SHP77 treated with DMSO at 0.1 percent for 48 hours (cell line): ENCODE measurements around the gene APLP1.
"Not testable (repeated sequence)": the region's sequence is repeated elsewhere in the genome, so short reads cannot be mapped to it uniquely, and the experiment has no call there.

Experiments
- DNase-seq: peaks from one replicate; lab custom pipeline; 2025; lab: John Stamatoyannopoulos, UW

The APLP1 gene

DNA sequence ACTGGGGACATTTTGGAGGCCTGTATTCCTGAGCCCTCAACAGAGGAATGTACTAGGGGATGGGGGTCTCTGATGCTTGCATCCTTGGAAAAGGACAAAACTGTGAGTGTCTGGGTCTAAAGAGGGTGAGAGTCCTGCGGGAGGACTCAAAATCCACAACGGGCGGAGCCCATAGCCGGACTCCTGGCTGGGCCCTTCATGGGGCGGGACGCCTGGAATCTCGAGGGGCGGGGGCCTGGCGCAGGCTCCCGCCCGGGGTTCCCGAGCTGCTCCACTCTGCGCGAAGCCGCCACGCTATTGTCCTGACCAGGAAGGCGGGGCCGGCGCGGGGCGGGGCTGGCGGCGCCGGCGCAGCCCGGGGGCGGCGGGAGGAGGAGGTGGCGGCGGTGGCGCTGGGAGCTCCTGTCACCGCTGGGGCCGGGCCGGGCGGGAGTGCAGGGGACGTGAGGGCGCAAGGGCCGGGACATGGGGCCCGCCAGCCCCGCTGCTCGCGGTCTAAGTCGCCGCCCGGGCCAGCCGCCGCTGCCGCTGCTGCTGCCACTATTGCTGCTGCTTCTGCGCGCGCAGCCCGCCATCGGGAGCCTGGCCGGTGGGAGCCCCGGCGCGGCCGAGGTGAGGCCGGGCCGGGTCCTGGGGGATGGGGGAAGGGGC is at the start of gene APLP1:
TSS of gene APLP1 (plus strand) at position 403 of the 651 bp plus-strand sequence. CDS start at position 466, 63 bp downstream.
- no peak for DNase-seq

DNA sequence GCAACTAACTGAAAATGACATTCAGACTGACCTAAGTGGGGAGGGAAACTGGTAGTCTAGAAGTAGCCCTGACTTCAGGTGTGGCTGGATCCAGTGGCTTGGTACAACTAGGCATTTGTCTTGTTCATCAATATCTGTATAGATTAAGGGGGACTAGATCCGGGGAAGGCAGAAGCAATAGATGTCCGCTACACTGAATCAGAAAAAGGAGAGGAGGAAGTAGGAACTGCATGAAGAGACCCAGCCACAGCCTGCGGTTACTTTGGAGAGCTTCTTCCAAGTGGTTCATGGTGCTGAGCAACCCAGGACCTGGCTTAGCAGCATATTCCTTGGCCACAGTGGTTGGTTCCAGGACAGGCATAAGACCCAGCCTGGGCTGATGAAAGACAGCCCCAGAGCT is 45.8 kb upstream of the APLP1 start:
- DNase-seq: no peak

DNA sequence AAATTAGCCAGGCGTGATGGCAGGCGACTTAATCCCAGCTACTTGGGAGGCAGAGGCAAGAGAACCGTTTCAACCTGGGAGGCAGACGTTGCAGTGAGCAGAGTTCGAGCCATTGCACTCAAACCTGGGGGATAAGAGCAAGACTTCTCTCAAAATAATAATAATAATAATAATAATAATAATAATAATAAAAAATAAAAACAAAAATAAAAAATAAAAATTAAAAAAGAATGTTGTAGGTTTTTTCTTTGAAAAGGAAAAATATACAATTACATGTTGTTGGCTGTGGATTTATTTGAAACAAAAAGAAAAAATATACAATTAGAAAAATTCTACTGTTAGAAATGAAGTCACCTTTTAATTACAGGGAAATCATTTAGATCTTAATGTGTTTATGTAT is 44.2 kb upstream of the APLP1 start:
- no peak for DNase-seq

DNA sequence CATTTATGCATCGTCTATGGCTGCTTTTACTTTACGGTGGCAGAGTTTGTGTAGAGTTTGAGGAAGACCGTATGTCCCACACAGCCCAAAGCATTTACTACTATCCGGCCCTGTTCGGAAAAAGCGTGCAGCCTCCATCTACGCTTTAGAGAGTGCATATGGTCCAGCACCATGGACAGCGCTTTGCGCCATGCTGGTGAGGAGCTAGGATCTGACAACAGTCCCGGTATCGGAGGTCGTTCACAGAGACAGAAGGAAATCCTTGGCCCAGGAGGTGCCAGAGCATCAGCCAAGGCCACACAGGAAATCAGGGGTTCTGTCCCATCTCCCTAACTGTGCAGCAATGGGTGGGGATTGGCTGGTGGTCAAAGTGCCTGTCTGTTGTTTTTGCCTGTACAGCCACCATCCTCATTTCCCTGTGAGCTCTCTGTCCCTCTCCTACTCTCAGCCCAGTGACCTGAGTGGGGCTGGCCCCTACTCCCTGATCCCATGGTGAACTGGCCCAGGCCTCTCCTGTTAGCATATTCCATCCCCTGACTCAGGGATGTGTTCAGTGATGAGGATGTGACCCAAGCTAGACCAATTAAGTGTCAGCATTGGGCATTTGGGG is 39.6 kb upstream of the APLP1 start:
- DNase-seq: no peak

DNA sequence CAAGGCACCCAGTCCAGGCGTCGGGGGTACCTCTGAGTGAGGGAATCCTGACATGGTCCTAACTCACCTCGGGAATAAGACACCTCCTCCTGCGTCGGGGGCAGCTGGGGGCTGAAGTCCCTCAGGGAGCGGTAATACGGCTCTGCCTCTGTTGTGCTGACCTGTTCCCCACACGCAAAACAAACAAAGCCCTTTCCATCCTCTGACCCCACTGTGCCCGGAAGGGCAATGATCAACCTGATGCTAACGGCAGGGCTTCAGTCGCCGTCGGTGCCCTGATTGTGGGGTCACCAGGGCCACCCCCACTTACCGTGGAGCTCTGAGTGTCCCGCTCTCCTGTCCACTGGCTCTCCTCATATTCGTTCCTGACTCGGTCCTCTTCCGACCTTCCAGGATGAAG is 37.4 kb upstream of the APLP1 start:
- DNase-seq: no peak

DNA sequence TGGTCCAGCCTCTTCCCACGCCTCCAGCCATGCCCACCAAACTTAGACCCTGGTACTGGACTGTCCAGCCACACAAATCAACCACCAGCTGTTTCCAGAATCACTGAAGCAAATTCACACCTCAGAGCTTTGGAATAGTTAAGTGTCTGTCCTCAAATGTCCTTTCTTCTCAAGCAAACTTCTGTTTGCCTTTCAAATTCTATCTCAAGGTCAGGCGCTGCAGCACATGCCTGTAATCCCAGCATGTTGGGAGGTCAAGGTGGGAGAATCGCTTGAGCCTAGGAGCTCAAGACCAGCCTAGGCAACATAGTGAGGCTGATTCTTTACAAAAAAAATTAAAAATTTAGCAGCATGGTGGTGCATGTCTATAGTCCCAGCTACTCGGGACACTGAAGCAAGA is 36.3 kb upstream of the APLP1 start:
- DNase-seq: no peak

DNA sequence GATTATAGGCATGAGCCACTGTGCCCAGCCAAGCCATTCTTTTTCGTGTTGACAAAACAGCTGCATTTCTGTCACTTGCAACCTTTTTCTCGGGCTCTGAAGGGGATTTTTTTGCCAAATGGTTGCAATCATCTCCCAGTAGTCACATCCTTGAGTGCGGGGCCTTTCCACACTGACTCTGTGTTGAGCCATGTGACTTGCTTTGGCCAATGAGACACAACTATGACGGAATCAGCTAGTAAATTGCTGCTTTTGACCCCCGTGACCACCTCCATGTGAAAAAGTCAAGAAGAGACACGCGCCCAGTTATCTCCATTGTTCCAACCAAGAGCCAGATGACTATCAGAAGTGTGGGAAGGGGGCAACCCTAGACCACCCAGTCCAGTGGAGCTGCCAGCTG is 34.4 kb upstream of the APLP1 start:
- no peak for DNase-seq

DNA sequence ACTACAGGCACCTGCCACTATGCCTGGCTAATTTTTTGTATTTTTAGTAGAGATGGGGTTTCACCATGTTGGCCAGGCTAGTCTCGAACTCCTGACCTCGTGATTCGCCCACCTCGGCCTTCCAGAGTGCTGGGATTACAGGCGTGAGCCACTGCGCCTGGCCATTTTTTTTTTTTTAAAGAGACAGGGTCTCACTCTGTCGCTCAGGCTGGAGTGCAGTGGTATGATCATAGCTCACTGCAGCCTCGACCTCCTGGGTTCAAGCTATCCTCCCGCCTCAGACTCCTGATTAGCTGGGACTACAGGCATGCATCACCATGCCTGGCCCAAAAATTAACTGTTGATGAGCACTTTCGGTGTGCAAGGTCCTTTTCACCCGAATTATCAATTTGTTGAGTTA is 32.3 kb upstream of the APLP1 start:
- not testable (repeated sequence) for DNase-seq

DNA sequence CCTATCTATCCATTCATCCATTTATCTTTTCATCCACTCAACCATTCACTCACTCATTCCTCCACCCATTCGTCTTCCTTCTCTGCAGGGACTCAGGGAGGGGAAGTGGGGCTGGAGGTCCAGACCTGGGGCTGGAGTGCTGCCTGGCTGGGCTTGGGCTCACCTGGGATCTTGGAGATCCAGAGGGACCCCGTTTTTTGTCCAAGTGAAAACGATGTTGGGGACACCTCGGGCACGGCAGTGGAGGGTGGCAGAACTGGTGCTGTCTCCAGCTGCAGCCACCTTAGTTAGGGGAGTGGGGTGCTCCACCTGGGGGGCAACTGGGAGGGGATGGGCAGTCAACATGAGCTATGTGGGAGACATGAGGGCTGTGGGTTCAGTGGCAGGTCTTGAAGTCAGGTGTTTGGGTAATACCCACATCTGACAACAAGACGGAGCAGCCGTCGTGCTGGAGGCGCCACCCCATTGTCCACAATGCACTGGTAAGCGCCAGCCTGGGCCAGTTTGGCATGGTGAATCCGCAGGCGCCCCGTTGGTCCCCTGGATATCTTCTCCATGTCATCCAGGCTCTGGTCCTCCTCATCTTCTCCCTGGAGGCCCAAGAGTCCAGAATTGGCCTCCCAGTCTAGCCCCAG is 26.3 kb upstream of the APLP1 start:
- no peak for DNase-seq

DNA sequence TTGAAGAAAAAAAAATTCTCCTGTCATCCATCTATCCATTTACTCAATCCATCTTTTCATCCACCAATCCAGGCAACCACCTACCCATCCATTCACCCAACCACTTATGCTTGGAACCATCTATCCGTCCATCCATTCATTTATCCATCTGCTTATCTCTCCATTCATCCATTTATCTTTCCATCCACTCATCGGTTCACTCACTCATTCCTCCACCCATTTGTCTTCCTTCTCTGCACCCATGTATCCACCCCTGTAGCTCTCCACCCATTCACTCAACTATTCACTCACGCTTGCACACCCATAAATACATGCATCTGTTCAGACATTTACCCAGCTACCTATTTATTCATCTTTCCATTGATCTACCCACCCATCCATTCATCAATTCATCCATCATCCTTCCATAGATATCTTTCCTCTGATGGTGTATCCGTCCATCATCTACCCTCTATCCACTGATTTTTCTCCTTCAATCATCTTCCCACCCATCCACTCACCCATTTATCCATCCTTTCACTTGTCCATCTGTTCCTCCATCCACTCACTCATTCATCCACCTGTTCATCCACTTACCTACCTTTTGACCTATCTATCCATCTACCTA is 25.6 kb upstream of the APLP1 start:
- DNase-seq: no peak

DNA sequence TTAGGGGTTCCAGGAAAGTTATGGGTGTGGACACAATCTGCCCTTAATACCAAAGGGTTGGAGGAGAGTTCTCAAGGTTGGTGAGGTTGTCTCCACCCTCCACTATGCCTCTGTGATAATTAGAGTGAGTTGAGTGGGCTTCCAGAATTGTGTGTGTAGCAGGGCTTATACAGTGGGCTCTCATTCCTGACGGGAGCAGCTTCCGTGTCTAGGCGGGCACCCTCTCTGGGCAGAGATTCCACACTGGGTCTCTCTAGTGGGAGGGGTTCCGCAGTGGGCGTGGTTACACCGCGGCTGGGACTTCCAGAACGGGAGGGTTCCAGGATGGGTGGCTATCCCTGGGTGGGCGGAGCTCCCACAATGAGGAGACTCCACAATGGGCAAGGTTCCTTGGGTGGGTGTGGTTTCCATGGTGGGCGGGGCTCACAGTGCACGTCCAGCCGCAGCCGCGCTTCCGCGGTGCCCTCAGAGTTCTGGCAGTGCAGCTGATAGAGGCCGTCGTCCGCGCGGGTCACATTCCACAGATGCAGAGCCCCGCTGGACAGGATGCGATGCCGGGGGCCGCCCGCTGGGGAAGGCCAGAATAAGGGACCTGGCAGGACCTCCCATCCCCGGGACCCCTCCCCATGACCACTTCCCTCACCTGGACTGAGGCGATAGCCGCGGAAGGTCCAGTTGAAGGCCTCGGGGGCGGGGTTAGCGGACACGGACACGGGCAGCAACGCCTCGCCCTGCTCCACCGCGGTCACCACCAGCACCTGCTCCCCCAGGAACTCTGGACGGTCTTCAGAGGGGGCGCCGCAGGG is 24.5 kb upstream of the APLP1 start:
- DNase-seq: no peak

DNA sequence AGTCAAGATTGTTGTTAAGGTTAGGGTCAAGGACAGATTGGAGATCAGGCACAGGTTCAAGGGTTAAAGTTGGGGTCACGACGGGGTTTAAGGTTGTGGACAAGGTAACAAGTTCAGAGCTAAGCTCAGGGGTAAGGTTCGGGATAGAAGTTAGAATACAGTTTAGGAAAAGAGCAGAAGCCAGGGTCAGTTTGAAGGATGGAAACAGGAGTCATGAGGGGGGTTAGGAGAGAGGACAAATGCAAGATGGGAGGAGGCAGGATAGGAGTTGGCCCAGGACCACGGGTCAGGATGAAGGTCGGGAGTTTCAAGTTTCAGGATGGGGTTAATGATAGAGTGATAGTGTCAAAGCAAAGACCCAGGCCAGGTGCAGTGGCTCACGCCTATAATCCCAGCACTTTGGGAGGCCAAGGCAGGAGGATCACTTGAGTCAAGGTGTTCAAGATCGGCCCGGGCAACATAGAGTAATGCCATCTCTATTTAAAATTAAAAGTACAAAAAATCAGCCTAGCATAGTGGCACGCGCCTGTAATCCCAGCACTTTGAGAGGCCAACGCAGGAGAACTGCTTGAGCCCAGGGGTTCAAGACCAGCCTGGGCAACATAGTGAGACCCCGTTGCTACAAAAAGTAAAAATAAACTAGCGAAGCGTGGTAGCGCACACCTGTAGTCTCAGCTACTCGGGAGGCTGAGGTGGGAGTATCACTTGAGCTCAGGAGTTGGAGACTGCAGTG is 23.7 kb upstream of the APLP1 start:
- DNase-seq: no peak

DNA sequence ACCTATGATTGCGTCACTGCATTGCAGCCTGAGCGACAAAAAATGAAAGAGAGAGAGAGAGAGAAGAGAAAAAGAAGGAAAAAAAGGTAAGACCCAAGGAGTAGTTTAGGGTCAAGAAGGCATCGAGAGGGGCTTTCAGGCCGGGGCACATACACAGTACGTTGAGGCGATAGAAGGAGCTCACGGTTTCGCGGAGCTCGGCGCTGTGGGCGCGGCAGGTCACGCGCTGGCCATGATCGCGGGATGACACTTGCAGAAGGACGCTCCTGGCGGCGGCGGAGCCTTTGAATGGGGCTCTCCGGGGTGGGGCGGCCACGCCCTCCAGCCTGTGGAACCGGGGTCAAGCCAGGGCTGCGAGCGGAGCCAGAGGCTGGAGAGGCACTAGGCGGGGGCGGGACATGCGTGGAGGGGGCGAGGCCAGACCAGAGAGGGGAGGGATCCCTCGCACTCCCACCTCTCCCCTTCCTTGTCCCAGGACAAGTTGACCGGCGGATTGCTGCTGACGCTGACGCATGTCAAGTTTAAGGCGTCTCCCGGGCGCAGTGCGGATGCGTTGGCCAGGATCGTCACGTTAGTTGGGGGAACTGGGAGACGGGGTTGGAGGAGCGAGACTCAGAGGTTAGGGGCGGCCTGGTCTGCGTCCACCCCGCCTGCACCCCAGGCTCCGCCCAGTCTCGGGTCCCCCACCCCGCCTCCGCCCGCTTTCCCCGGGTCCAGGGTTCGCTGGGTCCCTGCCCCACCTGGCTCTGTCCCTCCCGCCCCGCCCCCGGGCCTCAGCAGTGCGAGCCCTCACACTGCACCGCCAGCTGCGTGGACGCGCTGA is 22.9 kb upstream of the APLP1 start:
- DNase-seq: no peak

DNA sequence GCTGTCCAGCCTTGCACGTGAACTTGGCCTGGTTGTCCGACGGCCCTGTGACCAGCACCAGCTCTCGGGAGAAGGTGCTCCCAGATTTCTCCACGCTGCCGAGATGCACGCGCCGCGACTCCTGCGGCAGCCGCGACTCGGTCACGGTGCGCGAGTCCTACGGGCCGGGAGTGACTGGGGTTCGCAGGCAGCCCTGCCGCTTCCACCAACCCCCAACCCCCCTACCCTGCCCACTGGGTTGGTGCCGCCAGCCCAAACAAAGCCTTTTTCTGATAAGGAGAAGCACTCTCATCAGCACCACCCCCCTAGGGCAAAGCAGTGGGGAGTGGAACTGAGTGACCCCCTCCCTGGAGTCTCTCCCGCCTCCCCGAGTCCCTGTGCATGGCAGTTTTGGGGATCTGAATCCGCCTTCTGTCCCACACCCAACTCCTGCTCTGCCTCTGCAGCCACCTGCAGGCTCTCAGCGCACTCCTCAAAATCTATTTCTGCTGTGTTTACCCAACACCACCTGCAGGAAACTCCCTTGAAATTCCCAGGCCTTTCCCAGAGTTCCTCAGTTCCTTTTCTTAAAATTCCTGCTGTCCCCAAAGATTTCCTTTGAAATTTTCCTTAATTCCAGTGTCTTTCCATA is 22.2 kb upstream of the APLP1 start:
- DNase-seq: peak; percentile 47

DNA sequence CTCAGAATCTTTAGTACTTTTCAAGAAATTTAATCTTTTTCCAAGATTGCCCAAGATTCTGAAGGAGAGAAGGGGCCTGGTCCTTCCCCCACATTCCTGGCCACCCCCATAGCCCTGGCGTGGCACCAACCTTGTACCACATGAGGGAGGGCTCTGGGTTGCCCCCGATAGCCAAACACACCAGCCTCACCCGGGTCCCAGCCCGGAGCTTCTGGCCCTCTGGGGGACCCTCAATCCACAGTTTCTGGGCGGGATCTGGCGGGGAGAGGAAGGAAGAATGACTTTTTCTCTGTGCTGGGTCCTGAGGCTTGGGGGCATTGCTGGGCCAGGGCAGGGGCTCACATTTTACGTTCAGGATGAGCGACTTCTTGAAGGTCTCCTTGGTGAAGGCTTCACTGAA is 20.5 kb upstream of the APLP1 start:
- DNase-seq: no peak

DNA sequence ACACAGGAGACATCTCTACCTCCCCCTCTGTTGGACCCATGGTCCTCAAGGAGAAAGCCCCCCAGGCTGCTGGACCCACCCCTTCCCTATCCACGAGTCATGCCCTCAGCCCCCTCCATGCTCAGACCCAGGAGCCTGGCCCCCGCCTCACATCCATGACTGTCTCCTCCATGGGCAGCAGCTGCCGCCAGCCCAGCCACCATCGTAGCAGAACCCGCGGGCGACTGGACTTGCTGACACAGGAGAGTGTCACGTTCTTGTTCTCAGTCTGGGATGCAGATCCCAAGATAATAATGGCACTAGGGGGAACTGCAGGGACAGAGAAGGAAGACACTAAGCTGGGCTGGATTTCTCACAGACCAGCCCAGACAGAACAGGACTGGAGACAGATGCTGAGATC is 19.9 kb upstream of the APLP1 start:
- DNase-seq: no peak

DNA sequence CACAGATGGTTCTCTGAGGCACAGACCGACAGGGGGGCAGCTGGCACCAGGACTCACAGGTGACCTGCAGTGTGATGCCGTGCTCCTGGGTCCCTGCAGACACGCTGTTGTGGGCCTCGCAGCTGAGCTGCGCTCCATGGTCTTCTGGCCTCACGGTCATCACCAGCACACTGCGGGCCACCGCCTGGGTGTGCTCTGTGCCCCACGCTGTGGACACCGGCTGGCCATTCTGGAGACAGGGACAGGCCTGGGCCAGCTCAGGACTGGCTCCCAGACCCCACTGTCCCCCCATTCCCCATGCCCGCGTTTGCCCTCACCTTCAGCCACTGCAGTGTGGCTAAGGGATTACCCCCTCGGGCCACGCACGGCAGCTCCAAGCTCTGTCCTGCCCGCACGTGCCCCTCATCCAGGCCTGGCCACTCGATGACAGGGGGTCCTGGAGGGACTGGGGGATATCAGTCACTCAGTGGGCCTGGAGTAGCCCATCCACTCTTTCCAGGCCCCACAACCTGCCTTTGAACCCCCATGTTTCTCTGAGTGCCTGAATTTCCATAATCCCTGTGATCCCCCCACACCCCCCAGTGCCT is 19.4 kb upstream of the APLP1 start:
- no peak for DNase-seq

DNA sequence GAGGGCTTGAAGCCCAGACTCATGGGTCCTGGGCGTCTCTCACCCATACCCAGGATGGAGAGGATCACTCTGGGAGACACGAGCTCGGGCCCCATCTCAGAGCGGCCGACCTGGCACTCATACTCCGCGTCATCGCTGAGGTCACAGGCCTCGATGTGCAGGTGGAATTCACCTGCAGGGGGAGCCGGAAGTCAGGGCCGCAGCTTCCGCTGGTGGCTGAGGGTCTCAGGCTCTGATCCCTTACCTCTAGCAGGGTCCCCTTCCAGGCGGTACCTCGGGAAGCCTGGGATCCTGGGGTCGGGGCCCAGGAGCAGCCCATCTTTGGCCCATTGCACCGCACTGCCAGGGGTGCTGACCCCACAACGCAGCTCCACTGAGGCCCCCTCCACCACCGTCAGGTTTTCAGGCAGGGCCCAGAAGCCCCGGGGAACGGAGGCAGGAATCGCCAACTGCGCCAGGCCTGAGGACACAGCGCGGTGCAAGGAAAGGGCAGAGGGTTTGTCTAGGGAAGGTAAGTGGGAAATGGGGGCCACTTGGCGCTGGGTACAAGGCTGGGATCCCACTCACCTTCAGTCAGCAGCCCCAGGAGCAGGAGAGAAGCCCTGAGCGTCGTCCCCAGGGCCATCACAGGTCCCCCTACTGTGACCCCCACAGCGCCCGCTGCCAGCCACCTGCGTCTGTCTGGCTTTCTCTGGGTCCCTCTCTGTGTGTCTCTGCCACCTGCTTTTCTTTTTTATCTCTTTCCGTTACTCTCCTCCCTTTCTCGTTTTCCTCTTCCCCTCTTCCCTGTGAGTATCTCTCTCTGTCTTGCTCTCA is 17.0 kb upstream of the APLP1 start:
- no peak for DNase-seq
